HCT116 (cell line): ENCODE measurements around the gene EHMT1. TPM values are rescaled to one million over a fixed set of nuclear protein-coding genes. Genes with fewer than 3 reads are reported as not detected.

Experiments used
- ATAC-seq: fragments of 200-7000 bp; cut with Tn5 transposase; 2 replicates; pipeline ENCODE4 v1.9.1; 2020; ENCODE audit warnings: mild to moderate bottlenecking, moderate library complexity
- BruUV-seq: library from RNA; stranded (reverse); fragments of 400-500 nt; replicated peaks from 2 replicates; lab custom pipeline; 2021; lab: Mats Ljungman, UMichigan
- CTCF ChIA-PET: fragments of 300-600 bp; sonication (Branson Sonifier 250); formaldehyde crosslinking; loops from one replicate; lab custom pipeline; 2021; ENCODE audit warnings: antibody characterized with exemption; lab: Charles Lee
- POLR2A ChIA-PET: fragments of 300-600, 350-600 bp; sonication (Branson Sonifier 250); formaldehyde crosslinking; loops from one replicate; lab custom pipeline; 2021; ENCODE audit warnings: antibody characterized with exemption; lab: Charles Lee
- RAD21 ChIA-PET, 2 experiments: fragments of 300-600 bp; sonication (Branson Sonifier 250); formaldehyde crosslinking; loops; one replicate each; lab custom pipeline; 2023; ENCODE audit warnings: low total read pairs in 2 of 2; ENCODE audit not compliant: uncharacterized antibody in 2 of 2, unreplicated experiment in 2 of 2, low non-redundant PET in 1 of 2; lab: Charles Lee
- DNase-seq: peaks from one replicate; pipeline ENCODE4 v3.0.0-alpha.2; 2010; ENCODE audit warnings: low read depth, low spot score
- H2AFZ ChIP-seq: fragments of 200-600 bp; shearing (Covaris generic), sonication (generic); 2 replicates; pipeline ENCODE4 v1.6.1; 2017; ENCODE audit warnings: low read depth, mixed run types, mixed read lengths, antibody characterized with exemption, low read length; ENCODE audit not compliant: poor library complexity, severe bottlenecking
- H3K27ac ChIP-seq: 2 replicates; pipeline ENCODE4 v1.5.1; 2012; ENCODE audit warnings: low read depth, low read length
- H3K27me3 ChIP-seq: fragments of 200-600 bp; sonication (generic); 2 replicates; pipeline ENCODE4 v1.6.1; 2016; ENCODE audit warnings: mixed run types, low read length, mixed read lengths; ENCODE audit not compliant: insufficient read depth
- H3K36me3 ChIP-seq, 2 experiments: fragments of 200-500 bp in 1 of 2; fragments of 200-600 bp in 1 of 2; sonication (Bioruptor generic) in 1 of 2; sonication (generic) in 1 of 2; 2 replicates each; pipeline versions ENCODE4 v1.5.1 to v1.6.1; 2014 to 2016; ENCODE audit warnings: low read length in 2 of 2, inconsistent platforms in 1 of 2, mixed read lengths in 1 of 2, mixed run types in 1 of 2; ENCODE audit not compliant: insufficient read depth in 2 of 2, control insufficient read depth in 1 of 2
- H3K4me1 ChIP-seq, 2 experiments: fragments of 200-600 bp in 1 of 2; sonication (generic) in 1 of 2; 2 replicates each; pipeline versions ENCODE4 v1.5.1 to v1.6.1; 2012 to 2017; ENCODE audit warnings: low read length in 2 of 2, inconsistent platforms in 1 of 2, mild to moderate bottlenecking in 1 of 2, mixed read lengths in 1 of 2, mixed run types in 1 of 2, moderate library complexity in 1 of 2; ENCODE audit not compliant: insufficient read depth in 2 of 2, control insufficient read depth in 1 of 2
- H3K4me2 ChIP-seq: fragments of 200-600 bp; sonication (generic); 2 replicates; pipeline ENCODE4 v1.6.1; 2017; ENCODE audit warnings: mixed run types, low read length, mixed read lengths
- H3K4me3 ChIP-seq, 2 experiments: fragments of 200-600 bp in 1 of 2; sonication (generic) in 1 of 2; replicated peaks in 1 of 2; 2 replicates each; pipeline ENCODE4 v1.5.1; 2011 to 2016; ENCODE audit warnings: low read length in 2 of 2, control low read depth in 1 of 2, low read depth in 1 of 2, mild to moderate bottlenecking in 1 of 2, mixed read lengths in 1 of 2, mixed run types in 1 of 2
- H3K79me2 ChIP-seq: fragments of 200-600 bp; sonication (generic); 2 replicates; pipeline ENCODE4 v1.6.1; 2017; ENCODE audit warnings: mild to moderate bottlenecking, mixed run types, low read length, moderate library complexity, mixed read lengths; ENCODE audit not compliant: insufficient read depth
- H3K9ac ChIP-seq: fragments of 200-600 bp; sonication (generic); 2 replicates; pipeline ENCODE4 v1.6.1; 2016; ENCODE audit warnings: low read length, mixed read lengths
- H3K9me2 ChIP-seq: fragments of 200-600 bp; sonication (generic), shearing (Covaris generic); 2 replicates; pipeline ENCODE4 v1.6.1; 2017; ENCODE audit warnings: mixed run types, mild to moderate bottlenecking, moderate library complexity; ENCODE audit not compliant: insufficient read depth
- H3K9me3 ChIP-seq, 2 experiments: fragments of 200-500 bp in 1 of 2; fragments of 200-600 bp in 1 of 2; sonication (Bioruptor generic) in 1 of 2; sonication (generic) in 1 of 2; 2 replicates each; pipeline ENCODE4 v1.6.1; 2014 to 2017; ENCODE audit warnings: low read length in 2 of 2, mixed read lengths in 2 of 2, inconsistent platforms in 1 of 2, low read depth in 1 of 2, mild to moderate bottlenecking in 1 of 2, mixed run types in 1 of 2, moderate library complexity in 1 of 2; ENCODE audit not compliant: control insufficient read depth in 1 of 2, insufficient read depth in 1 of 2
- H4K20me1 ChIP-seq: fragments of 200-600 bp; sonication (generic), shearing (Covaris generic); 2 replicates; pipeline ENCODE4 v1.6.1; 2017; ENCODE audit warnings: mixed run types, mild to moderate bottlenecking, moderate library complexity; ENCODE audit not compliant: insufficient read depth
- CBX3 ChIP-seq: IDR thresholded peaks from 2 replicates; pipeline ENCODE4 v1.6.1; 2012; ENCODE audit warnings: low read depth
- CEBPB ChIP-seq: IDR thresholded peaks from 2 replicates; pipeline ENCODE4 v1.6.1; 2012; ENCODE audit warnings: low read depth
- CTCF ChIP-seq, 3 experiments: fragments of 200-600 bp in 1 of 3; sonication (generic) in 1 of 3; IDR thresholded peaks in 2 of 3; conservative IDR thresholded peaks in 1 of 3; 2 replicates each; pipeline ENCODE4 v1.5.1; 2012 to 2017; ENCODE audit warnings: low read depth in 2 of 3, low read length in 2 of 3, antibody characterized with exemption in 1 of 3, borderline replicate concordance in 1 of 3, control low read depth in 1 of 3, mild to moderate bottlenecking in 1 of 3, mixed read lengths in 1 of 3, mixed run types in 1 of 3, moderate library complexity in 1 of 3; ENCODE audit not compliant: insufficient read depth in 1 of 3
- EGR1 ChIP-seq: IDR thresholded peaks from 2 replicates; pipeline ENCODE4 v1.6.1; 2012; ENCODE audit warnings: low read depth
- ELF1 ChIP-seq: IDR thresholded peaks from 2 replicates; pipeline ENCODE4 v1.6.1; 2012; ENCODE audit warnings: low read depth, borderline replicate concordance
- EZH2 ChIP-seq: fragments of 200-600 bp; sonication (generic); IDR thresholded peaks from 2 replicates; pipeline ENCODE4 v1.6.1; 2017; ENCODE audit warnings: antibody characterized with exemption, mixed run types
- EZH2phosphoT487 ChIP-seq: fragments of 200-600 bp; IDR thresholded peaks from 2 replicates; pipeline ENCODE4 v1.6.1; 2018; ENCODE audit warnings: antibody characterized with exemption, borderline replicate concordance
- POLR2A ChIP-seq: IDR thresholded peaks from 2 replicates; pipeline ENCODE4 v1.7.0; 2011; ENCODE audit warnings: borderline replicate concordance; ENCODE audit not compliant: insufficient read depth, insufficient read length; ENCODE audit errors: extremely low read depth
- REST ChIP-seq: IDR thresholded peaks from 2 replicates; pipeline ENCODE4 v1.6.1; 2012; ENCODE audit warnings: low read depth
- SP1 ChIP-seq: IDR thresholded peaks from 2 replicates; pipeline ENCODE4 v1.6.1; 2012; ENCODE audit warnings: low read depth
- TCF7L2 ChIP-seq: IDR thresholded peaks from 2 replicates; pipeline ENCODE4 v1.7.0; 2011; ENCODE audit warnings: borderline replicate concordance, inconsistent platforms; ENCODE audit not compliant: insufficient read depth, insufficient read length; ENCODE audit errors: extremely low read depth
- ZNF274 ChIP-seq: fragments of 200-500 bp; sonication (Bioruptor generic); IDR thresholded peaks from 2 replicates; pipeline ENCODE4 v1.6.1; 2014; ENCODE audit warnings: mild to moderate bottlenecking, low read depth, low read length, inconsistent platforms
- intact Hi-C: fragments of 100-400 bp; cut with micrococcal nuclease; formaldehyde crosslinking; loops from 2 replicates; pipeline ENCODE4 v1.10.0; 2022
- total RNA-seq: library from RNA; stranded (reverse); gene quantifications from one replicate; pipeline ENCODE4 v1.2.1, GENCODE V29; 2021; ENCODE audit not compliant: unreplicated experiment
- TF ChIP-seq, protein P1 (sequence below): IDR thresholded peaks from 2 replicates; pipeline ENCODE4 v1.6.1; 2012

The EHMT1 gene
- total RNA-seq, 1 experiment from 2014 or later = 86.1 TPM

GRCh38 chr9:137789295-137789895 is 170.6 kb downstream of the EHMT1 start:
- Histone ChIP-seq H3K4me1 (no peaks in the 10 kb centered on the region), H3K9me2 (no peaks in the 10 kb centered on the region), H3K4me2 (no peak overlapping the region), H3K79me2 (no peaks in the 10 kb centered on the region), H3K9ac (no peak overlapping the region), H3K27ac (no peak overlapping the region), H2AFZ (no peak overlapping the region), H3K4me3 (no peak overlapping the region), H3K9me3 (no peaks in the 10 kb centered on the region), H3K36me3 (peaks cover 19 to 24% of the 10 kb centered on the region in 2 experiments), H4K20me1 (no peaks in the 10 kb centered on the region), H3K27me3 (no peaks in the 10 kb centered on the region)
- ChIA-PET POLR2A (no interaction called here), CTCF (no interaction called here), RAD21 (no interaction called here)
- DNase-seq = no peak
- TF ChIP-seq ELF1 = no peak
- TF ChIP-seq EZH2 = no peak
- no peak for TF ChIP-seq TCF7L2
- TF ChIP-seq REST = no peak
- TF ChIP-seq SP1 = no peak
- TF ChIP-seq CBX3 = no peak
- no peak for TF ChIP-seq CEBPB
- no peak for TF ChIP-seq POLR2A
- no peak for TF ChIP-seq ZNF274
- TF ChIP-seq CTCF (IDR thresholded peaks at IDR 0.05 in 2 of 3, conservative IDR thresholded peaks at IDR 0.05 in 1 of 3; ENCODE audit: borderline replicate concordance in 1 of 3, insufficient read depth in 1 of 3, low read depth in 2 of 3, low read length in 2 of 3) = no peak
- TF ChIP-seq EZH2phosphoT487 = no peak
- TF ChIP-seq, protein P1, sequence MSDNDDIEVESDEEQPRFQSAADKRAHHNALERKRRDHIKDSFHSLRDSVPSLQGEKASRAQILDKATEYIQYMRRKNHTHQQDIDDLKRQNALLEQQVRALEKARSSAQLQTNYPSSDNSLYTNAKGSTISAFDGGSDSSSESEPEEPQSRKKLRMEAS = no peak
- TF ChIP-seq EGR1 = no peak
- BruUV-seq = no TSS peak
- intact Hi-C loops = no loop called here
- no peak for ATAC-seq
